AG08395 (cell line): Measurements from ENCODE around the gene LMNTD1.
A peak's percentile ranks its signal among the peaks of the same experiment; 100 is the strongest.
"Not testable (repeated sequence)": the region's sequence is repeated elsewhere in the genome, so short reads cannot be mapped to it uniquely, and the experiment has no call there.

Source experiments
- DNase-seq: peaks from one replicate; pipeline ENCODE4 v3.0.0; 2012; ENCODE audit warnings: mixed read lengths, low spot score

Gene LMNTD1

GRCh38 chr12:25491396-25492325 is 61.4 kb downstream of the LMNTD1 start:
- no peak for DNase-seq

- DNase-seq: not testable (repeated sequence)
These were observed 63.9 kb downstream of the LMNTD1 start for GRCh38 chr12:25488956-25489870.

GRCh38 chr12:25482625-25483024 is 70.5 kb downstream of the LMNTD1 start:
- DNase-seq: peak; percentile 19

GRCh38 chr12:25480145-25480544 is 72.9 kb downstream of the LMNTD1 start:
- DNase-seq: no peak

- DNase-seq: no peak
These were observed 75.9 kb downstream of the LMNTD1 start for GRCh38 chr12:25477217-25477616.

- DNase-seq: no peak
These were observed 80.6 kb downstream of the LMNTD1 start for GRCh38 chr12:25472453-25472852.

- no peak for DNase-seq
These were observed 83.2 kb downstream of the LMNTD1 start for GRCh38 chr12:25469861-25470260.

- DNase-seq: no peak
These were observed 83.7 kb downstream of the LMNTD1 start for GRCh38 chr12:25469368-25469767.

GRCh38 chr12:25463521-25463920 is 89.6 kb downstream of the LMNTD1 start:
- DNase-seq: no peak

GRCh38 chr12:25463005-25463404 is 90.1 kb downstream of the LMNTD1 start:
- DNase-seq: no peak

GRCh38 chr12:25459541-25459951 is 93.5 kb downstream of the LMNTD1 start:
- no peak for DNase-seq

GRCh38 chr12:25458047-25458552 is 95.0 kb downstream of the LMNTD1 start:
- peak; percentile 88 for DNase-seq

GRCh38 chr12:25456474-25456873 is 96.6 kb downstream of the LMNTD1 start:
- DNase-seq: no peak

GRCh38 chr12:25455696-25456095 is 97.4 kb downstream of the LMNTD1 start:
- DNase-seq: no peak

GRCh38 chr12:25449007-25449406 is 104.1 kb downstream of the LMNTD1 start:
- no peak for DNase-seq

GRCh38 chr12:25447046-25447445 is 106.0 kb downstream of the LMNTD1 start:
- DNase-seq: no peak

- DNase-seq: peak; percentile 69
These were observed 114.4 kb downstream of the LMNTD1 start for GRCh38 chr12:25438638-25439037.

GRCh38 chr12:25436206-25437030 is 116.7 kb downstream of the LMNTD1 start:
- peak; percentile 78 for DNase-seq

GRCh38 chr12:25435431-25435830 is 117.7 kb downstream of the LMNTD1 start:
- DNase-seq: no peak

- DNase-seq: no peak
These were observed 118.6 kb downstream of the LMNTD1 start for GRCh38 chr12:25434515-25434914.

- DNase-seq: no peak
These were observed 119.3 kb downstream of the LMNTD1 start for GRCh38 chr12:25433581-25434325.
